ENCODE results near the gene CRYBB1. TPM values are rescaled to one million over a fixed set of nuclear protein-coding genes. Genes with fewer than 3 reads are reported as not detected.

The CRYBB1 gene
- total RNA-seq, 2 donors from 2014 or later, result not detected

DNA sequence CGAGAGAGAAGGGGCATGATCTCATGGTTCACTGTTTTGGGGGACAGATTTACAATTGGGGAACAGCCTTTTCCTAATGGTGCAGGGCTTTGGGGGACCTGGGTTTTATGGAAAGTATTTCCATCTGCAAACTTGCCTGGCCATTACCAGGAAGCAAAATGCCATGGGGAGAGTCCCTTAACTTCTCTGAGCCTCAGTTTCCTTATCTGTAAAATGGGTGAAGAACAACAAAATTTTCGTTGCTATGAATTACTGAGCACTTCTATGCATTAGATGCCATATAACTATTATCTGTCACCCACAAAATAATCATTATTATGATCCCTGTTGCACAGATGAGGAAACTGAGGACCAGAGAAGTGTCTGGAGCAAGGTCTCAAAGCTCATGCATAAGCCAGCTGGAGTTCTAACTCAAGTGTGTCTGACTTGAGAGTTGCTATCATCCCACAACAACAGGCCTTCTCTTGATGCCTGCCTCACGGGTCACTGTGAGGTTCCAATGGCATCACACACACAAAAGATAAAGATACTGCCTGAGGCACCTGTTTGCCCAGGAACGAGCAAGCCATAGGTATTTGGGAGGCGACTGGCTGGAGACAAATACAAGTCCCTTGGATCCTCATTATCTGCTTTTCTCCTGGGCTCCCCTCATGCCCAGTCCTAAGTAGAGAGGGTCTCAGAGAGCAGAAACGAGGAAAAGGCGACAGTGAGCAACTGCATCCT, 43.7 kb downstream of the CRYBB1 start:
- DNase-seq (ENCODE audit: low spot score in 2 of 2), result no peak
- Mint-ChIP-seq H3K36me3 (no peaks in the 10 kb centered on the region), H3K9me3 (no peaks in the 10 kb centered on the region), H3K27ac (peak overlapping the region in 1 of 2 donors; percentile 55)
- ATAC-seq, result no peak

DNA sequence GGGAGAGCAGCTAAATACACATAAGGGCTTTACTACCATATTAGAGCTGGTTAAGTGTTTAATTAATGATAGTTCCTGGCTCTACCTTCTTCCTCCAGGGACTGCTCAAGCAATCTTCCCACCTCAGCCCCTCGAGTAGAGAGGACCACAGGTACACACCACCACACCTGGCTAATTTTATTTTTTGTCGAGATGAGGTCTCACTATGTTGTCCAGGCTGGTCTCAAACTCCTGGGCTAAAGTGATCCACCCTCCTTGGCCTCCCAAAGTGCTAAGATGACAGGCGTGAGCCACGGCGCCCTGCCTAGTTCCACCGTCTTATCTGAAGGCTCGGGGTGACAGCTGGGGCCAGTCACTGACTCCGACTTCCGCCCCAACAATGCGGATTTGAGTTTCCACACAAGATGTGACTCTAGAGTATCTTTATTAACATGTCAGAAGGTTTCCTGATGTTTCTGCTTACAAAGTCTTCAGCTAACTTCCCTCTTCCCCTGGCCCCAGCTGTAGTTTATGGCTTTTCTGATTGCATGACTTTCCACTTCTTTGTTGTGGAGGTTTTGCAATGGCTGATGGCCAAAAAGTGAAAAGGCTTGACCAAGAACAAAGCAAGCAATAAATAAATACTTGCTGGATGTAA, 44.7 kb downstream of the CRYBB1 start:
- H3K27ac Mint-ChIP-seq, result peak overlapping the region; percentile 55 to 86
- ATAC-seq (peak in 1 of 2 donors; percentile 29), DNase-seq (ENCODE audit: low spot score in 2 of 2) (no peak)
- no peaks in the 10 kb centered on the region for H3K9me3 Mint-ChIP-seq
- H3K36me3 Mint-ChIP-seq, result no peaks in the 10 kb centered on the region

DNA sequence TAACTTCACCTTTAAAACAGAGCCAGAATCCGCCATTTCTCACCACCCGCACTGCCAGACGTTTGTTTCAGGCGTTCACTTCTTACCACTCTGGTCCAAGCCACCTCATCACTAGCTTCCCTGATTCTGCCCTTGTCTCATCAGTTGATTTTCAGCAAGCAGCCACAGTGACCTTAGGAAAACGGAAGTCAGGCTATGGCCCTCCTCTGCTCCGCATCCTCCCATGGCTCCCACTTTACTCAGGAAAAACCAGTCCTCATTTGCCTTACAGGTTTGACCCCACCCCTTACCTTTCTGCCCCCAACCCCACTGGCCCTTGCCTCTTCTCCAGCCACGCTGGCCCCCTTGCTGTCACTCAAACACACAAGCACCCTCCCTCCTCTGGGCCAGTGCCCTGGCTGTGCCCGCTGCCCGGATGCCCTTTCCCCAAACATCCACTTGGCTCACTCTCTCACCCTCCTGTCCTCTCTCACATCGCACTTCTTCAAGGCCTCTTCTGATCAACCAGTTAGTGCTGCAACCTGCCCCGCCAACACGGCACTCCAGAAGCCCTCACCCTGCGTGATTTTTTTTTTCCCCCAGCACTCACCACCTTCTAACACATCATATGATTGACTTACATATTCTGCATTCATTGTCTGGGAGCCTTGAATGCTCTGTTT, 46.8 kb downstream of the CRYBB1 start:
- peak overlapping the region; percentile 55 to 75 for H3K27ac Mint-ChIP-seq

DNA sequence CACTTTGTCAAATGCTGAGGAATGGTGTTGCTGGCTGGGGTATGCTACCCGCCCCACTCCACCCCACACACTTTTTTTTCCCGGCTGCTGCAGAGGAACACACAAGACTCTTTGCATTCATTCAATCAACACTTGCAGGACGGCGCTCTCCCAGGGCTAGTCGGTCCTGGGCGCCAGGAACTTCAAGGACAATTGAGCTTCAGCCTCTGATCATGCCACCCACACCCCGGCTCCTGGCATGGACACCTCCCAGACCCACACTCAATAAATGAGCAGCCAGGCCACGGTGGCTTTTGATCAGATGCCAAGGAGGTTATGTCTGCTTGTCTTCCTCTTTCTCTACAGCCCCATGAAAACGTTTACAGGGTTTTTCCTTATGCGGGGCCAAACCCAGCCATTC, 47.7 kb downstream of the CRYBB1 start:
- H3K9me3 Mint-ChIP-seq, result no peaks in the 10 kb centered on the region
- no peak for DNase-seq (ENCODE audit: low spot score in 2 of 2)
- no peaks in the 10 kb centered on the region for H3K36me3 Mint-ChIP-seq
- no peak for ATAC-seq
- peak overlapping the region in 1 of 2 donors; percentile 52 for H3K27ac Mint-ChIP-seq

More for the DNA sequence above, 46.8 kb downstream of the CRYBB1 start:
- H3K9me3 Mint-ChIP-seq, result no peaks in the 10 kb centered on the region
- ATAC-seq, result no peak
- no peaks in the 10 kb centered on the region for H3K36me3 Mint-ChIP-seq
- no peak for DNase-seq (ENCODE audit: low spot score in 2 of 2)

DNA sequence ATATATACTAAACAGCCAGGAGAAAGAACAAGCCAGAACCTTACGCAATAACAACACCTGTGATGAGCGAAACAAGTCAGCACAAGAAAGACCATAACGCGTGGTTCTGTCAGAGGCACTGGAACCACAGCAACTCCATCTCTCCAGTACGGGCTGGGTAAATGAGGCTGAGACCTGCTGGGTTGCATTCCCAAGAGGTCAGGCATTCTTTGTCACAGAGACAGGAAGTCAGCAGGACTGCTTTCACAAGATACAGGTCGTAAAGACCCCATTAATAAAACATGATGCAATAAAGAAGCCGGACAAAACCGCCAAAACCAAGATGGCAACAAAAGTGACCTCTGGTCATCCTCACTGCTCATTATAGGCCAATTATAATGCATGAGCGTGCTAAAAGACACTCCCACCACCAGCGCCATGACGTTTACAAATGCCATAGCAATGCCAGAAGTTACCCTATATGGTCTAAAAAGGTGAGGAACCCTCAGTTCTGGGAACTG, 49.6 kb downstream of the CRYBB1 start:
- Mint-ChIP-seq H3K36me3 (no peaks in the 10 kb centered on the region), H3K27ac (peak overlapping the region in 1 of 2 donors; percentile 44), H3K9me3 (no peaks in the 10 kb centered on the region)
- ATAC-seq, result no peak
- DNase-seq (ENCODE audit: low spot score in 2 of 2), result no peak

DNA sequence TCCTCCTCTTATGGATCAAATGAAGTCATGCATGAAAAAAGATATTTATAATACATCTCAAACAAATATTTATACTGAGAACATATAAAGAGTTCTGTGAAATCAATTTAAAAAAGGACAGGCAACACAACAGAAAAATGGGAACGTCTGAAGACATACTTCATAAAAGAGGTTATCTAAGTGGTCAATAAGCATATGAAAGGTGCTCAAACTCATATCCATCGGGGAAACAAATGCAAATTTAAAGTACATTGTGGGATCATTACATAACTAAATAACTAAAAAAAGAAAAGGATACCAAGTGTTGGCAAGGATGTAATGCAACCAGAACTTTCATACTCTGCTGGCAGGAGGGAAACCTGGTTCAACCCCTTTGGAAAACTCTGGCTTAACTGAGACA, 50.2 kb downstream of the CRYBB1 start:
- Mint-ChIP-seq H3K27ac (no peak overlapping the region), H3K9me3 (no peaks in the 10 kb centered on the region), H3K36me3 (no peaks in the 10 kb centered on the region)
- DNase-seq (ENCODE audit: low spot score in 2 of 2), result no peak
- ATAC-seq, result no peak

DNA sequence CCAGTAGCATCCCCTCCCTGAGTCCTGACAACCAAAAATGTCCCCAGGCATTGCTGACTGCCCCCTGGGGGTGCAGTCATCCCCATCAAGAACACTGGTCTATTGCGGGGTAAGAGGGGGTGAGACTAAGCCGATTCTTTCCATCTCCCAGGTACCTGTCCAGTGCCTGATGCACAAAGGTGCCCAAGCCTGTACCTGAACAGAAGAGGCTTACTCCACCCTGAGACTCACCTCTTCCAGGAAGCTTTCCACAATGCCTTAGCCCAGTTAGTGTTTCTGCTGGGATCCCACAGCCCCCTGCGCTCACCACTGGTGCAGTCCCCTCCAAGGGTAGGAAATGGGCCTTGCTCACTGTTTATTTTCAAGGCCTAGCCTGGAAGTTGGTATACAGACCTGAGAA, 50.8 kb downstream of the CRYBB1 start:
- Mint-ChIP-seq H3K27ac (no peak overlapping the region), H3K9me3 (no peaks in the 10 kb centered on the region), H3K36me3 (no peaks in the 10 kb centered on the region)
- DNase-seq (ENCODE audit: low spot score in 2 of 2) (no peak), ATAC-seq (no peak)

DNA sequence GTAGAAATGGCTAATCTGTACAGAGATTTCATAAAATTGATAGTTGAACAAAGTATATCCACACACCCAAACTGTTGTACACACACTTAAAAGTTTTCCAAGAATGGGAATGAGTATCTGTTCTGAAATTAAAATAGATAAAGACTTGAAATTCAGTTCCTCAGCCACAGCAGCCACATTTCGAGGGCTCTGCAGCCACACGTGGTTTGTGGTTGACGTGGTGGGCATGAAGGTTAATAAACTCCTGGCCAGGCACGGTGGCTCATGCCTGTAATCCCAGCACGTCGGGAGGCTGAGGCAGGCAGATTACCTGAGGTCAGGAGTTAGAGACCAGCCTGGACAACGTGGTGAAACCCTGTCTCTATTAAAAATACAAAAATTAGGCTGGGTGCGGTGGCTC, 51.9 kb downstream of the CRYBB1 start:
- Mint-ChIP-seq H3K27ac (peak overlapping the region in 1 of 2 donors; percentile 9), H3K9me3 (no peaks in the 10 kb centered on the region), H3K36me3 (no peaks in the 10 kb centered on the region)
- ATAC-seq, result no peak
- no peak for DNase-seq (ENCODE audit: low spot score in 2 of 2)

DNA sequence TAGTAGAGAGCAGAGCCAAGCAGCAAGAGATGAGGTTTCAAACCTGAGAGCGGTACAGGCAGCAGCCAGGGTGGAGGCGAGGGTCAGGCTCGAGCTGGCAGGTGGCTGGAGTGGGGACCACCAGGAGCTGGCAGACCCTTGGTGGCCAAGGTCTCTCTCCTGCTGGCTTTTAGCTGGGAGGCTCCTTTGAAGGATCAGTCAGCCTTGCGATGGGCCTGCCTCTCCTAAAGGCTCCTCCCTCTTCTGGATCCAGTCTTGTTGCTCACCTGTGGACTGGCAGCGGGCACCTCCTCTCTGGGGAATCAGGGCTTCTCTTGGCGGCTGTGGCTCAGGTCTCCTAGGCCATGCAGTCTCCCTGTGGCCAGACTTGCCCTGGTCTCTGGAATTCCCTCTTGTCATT, 52.6 kb downstream of the CRYBB1 start:
- ATAC-seq (no peak), DNase-seq (ENCODE audit: low spot score in 2 of 2) (no peak)
- Mint-ChIP-seq H3K9me3 (no peaks in the 10 kb centered on the region), H3K36me3 (no peaks in the 10 kb centered on the region), H3K27ac (peak overlapping the region in 1 of 2 donors; percentile 53)

DNA sequence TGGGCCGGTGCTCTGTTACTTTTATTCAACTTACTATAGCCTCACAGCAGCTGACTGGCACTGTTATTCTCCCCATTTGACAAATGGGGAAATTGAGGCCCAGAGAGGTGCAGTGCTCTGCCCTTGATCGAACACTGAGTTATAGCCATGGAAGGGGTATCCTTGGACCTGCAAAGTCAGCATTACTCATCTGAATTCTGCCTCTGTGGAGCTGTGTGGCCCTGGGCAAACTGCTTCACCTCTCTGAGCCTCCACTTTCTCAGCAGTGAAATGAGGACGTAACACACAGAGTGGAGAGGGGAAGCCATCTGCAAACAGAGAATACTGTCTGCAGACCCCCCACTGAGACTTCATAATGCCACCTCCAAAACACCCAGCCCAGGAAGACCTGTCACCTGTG, 53.2 kb downstream of the CRYBB1 start:
- Mint-ChIP-seq H3K9me3 (no peaks in the 10 kb centered on the region), H3K27ac (no peak overlapping the region), H3K36me3 (no peaks in the 10 kb centered on the region)
- DNase-seq (ENCODE audit: low spot score in 2 of 2) (no peak), ATAC-seq (no peak)

DNA sequence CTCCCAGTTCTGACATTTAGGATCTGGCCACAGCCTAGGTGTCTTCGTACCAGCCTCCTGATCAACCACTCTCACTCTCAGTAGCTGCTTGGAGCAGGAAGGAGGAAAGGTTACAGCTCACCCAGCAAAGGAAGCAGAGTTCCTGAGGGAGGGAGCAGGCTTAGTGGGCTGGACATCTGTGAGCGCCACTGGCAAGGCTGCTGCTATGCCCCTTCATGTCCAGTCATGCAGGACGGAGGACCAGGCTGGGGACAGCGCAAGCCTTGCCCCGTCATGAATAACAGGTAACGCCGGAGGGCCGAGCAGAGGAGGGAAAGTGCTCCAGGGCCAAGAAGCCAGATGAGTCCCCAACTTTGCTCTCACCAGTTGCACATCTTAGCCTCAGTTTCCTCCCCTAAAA, 53.6 kb downstream of the CRYBB1 start:
- no peaks in the 10 kb centered on the region for H3K9me3 Mint-ChIP-seq
- H3K36me3 Mint-ChIP-seq, result no peaks in the 10 kb centered on the region
- ATAC-seq (no peak), DNase-seq (ENCODE audit: low spot score in 2 of 2) (no peak)
- peak overlapping the region in 1 of 2 donors; percentile 74 for H3K27ac Mint-ChIP-seq

DNA sequence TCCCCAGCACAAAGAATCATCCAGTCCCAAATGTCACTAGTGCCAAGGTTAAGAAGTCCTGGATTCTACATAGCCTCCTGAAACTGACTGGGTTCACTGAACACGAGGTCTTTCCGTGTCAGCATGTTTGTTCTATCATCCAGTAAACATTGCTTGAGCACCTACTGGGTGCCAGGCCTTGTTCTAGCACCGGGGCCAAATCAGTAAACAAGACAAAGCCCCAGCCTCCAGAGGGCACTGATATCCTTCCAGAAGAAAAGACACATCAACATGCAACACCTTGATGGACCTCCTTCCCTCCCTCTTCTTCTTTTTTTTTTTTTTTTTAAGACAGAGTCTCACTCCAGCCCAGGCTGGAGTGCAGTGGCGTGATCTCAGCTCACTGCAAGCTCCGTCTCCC, 54.8 kb downstream of the CRYBB1 start:
- Mint-ChIP-seq H3K27ac (peak overlapping the region; percentile 65 to 73), H3K9me3 (no peaks in the 10 kb centered on the region), H3K36me3 (no peaks in the 10 kb centered on the region)
- ATAC-seq (no peak), DNase-seq (ENCODE audit: low spot score in 2 of 2) (no peak)

DNA sequence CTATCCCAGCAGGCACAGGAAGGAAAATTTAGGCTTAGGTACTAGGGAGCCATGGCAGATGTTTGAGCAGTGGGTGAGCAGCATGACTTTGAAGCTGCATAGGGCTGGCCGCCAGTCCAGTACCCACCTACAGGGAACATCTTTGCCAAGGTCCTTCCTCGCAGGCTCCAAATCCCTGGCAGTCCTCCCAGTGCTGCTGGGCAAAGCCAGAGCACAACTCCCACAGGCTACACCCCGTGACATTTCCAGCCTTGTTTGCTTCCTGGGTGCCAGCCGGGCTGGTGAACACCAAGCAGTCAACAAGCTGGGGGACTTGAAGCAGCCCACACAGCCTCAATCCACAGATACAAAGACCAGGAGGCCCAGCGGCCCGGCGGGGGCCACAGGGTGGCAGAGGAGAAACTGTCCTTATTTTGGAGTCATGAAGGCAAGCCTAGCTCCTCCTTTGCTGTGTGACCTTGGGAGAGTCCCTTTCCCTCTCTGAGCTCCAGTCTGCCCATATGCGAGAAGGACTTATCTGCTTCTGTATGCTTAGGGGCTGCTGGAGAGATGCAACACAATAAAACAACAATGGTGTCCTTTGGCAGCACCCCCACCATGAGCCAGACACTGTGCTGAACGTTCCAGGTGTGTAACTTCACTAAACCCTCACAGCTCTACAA, 55.9 kb downstream of the CRYBB1 start:
- no peak overlapping the region for H3K27ac Mint-ChIP-seq
- no peaks in the 10 kb centered on the region for H3K36me3 Mint-ChIP-seq
- no peaks in the 10 kb centered on the region for H3K9me3 Mint-ChIP-seq
- no peak for ATAC-seq
- DNase-seq (ENCODE audit: low spot score in 2 of 2), result no peak

DNA sequence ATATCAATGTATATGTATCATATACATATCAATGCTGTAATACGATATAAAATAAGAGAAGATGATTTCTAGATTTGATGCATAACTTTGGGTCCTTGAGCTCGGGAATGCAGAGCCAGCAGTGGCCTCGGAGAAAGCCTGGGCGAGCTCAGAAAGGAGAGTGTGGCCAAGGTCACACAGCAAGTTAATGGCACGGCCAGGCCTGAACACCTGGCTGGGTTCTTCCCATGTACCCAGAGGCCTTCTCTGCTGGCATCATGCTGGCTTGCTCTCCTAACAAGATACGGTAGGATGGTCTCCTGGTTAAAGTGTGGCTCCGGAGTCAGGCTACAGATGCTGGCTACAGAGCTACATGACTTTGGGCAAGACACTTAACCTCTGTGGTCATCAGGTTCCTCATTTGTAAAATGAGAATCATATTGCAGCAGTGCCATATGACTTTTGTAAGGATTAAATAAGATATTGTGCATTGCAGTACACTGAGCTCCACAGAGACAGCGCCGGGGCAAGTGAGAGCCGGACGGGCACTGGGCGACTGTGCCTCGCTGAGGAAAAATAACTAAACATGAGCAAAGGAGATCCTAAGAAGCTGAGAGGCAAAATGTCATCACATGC, 57.8 kb downstream of the CRYBB1 start:
- Mint-ChIP-seq H3K36me3 (no peaks in the 10 kb centered on the region), H3K9me3 (no peaks in the 10 kb centered on the region), H3K27ac (no peak overlapping the region)
- DNase-seq (ENCODE audit: low spot score in 2 of 2) (no peak), ATAC-seq (no peak)

DNA sequence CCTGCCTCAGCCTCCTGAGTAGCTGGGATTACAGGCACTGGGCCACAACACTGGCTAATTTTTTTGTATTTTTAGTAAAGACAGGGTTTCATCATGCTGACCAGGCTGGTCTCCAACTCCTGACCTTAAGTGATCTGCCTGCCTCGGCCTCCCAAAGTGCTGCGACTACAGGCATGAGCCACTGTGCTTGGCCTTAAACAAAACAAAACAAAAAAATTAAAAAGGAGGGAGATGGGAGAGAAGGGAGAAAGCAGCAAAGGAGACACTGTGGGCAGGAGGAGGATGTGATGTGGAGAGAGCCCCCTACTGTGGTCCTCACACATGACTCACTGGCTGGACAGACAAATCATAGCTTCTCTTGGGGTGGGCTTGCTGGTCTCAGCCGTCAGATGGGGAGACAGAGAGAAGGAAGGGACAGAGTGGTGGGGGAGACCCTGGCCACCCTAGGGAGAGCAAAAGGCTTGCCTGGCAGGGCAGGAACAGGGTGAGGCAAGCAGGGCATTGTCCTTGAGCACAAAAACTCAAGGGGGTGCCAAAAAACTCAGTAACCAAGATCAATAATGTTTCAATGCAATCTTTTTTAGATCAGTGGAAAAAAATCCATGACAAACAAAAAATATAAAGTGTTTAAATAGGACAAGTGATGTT, 59.5 kb downstream of the CRYBB1 start:
- DNase-seq (ENCODE audit: low spot score in 2 of 2) (no peak), ATAC-seq (no peak)
- peak overlapping the region; percentile 33 to 81 for H3K27ac Mint-ChIP-seq
- H3K36me3 Mint-ChIP-seq, result no peaks in the 10 kb centered on the region
- no peaks in the 10 kb centered on the region for H3K9me3 Mint-ChIP-seq

DNA sequence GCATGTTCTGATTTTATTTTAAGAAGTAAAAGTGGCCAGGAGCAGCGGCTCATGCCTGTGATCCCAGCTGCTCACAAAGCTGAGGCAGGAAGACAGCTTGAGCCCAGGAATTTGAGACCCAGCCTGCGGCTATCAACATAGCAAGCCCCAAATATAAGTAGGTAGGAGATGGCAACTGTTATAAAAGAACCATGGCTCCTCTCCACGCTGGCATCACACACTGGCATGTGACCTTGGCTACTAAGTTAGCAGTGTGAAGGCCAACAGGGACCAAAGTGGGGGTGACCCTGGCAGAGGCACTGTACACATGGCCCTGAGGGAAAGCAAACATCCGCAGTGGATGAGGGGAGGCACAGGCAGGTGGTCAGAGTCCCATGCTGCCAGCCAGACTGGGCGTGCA, 60.9 kb downstream of the CRYBB1 start:
- Mint-ChIP-seq H3K36me3 (no peaks in the 10 kb centered on the region), H3K27ac (no peak overlapping the region), H3K9me3 (no peaks in the 10 kb centered on the region)

More for the DNA sequence above, 60.9 kb downstream of the CRYBB1 start:
- no peak for ATAC-seq
- DNase-seq (ENCODE audit: low spot score in 2 of 2), result no peak
